H9 (cell line): ENCODE data around the gene FHIP2A. TPM values are rescaled to one million over a fixed set of nuclear protein-coding genes. Genes with fewer than 3 reads are reported as not detected.

Source experiments
- DNase-seq: peaks from one replicate; pipeline ENCODE4 v3.0.0-alpha.2; 2017
- H2AFZ ChIP-seq: one replicate; pipeline ENCODE4 v1.6.1; 2013; ENCODE audit warnings: mild to moderate bottlenecking, low read length, control low read depth, moderate library complexity
- H2AK5ac ChIP-seq: 2 replicates; pipeline ENCODE4 v1.6.1; 2013; ENCODE audit warnings: low read length, control low read depth, mixed read lengths; ENCODE audit not compliant: insufficient read length
- H2BK120ac ChIP-seq: one replicate; pipeline ENCODE4 v1.6.1; 2013; ENCODE audit warnings: low read depth, mild to moderate bottlenecking, low read length, control low read depth, inconsistent platforms; ENCODE audit not compliant: poor library complexity, severe bottlenecking
- H2BK12ac ChIP-seq: 2 replicates; pipeline ENCODE4 v1.6.1; 2013; ENCODE audit warnings: low read length, control low read depth, mixed read lengths, low read depth; ENCODE audit not compliant: insufficient read length
- H2BK15ac ChIP-seq: 2 replicates; pipeline ENCODE4 v1.6.1; 2013; ENCODE audit warnings: low read depth, low read length, control low read depth
- H2BK20ac ChIP-seq: one replicate; pipeline ENCODE4 v1.6.1; 2013; ENCODE audit warnings: low read depth, mild to moderate bottlenecking, low read length, control low read depth, inconsistent platforms; ENCODE audit not compliant: poor library complexity, severe bottlenecking
- H2BK5ac ChIP-seq: 2 replicates; pipeline ENCODE4 v1.6.1; 2013; ENCODE audit warnings: low read length, control low read depth, mixed read lengths; ENCODE audit not compliant: insufficient read length
- H3K14ac ChIP-seq: 2 replicates; pipeline ENCODE4 v1.6.1; 2013; ENCODE audit warnings: low read length, control low read depth; ENCODE audit not compliant: insufficient read depth
- H3K18ac ChIP-seq: 2 replicates; pipeline ENCODE4 v1.6.1; 2013; ENCODE audit warnings: low read depth, mild to moderate bottlenecking, mixed read lengths, low read length, control low read depth; ENCODE audit not compliant: insufficient read length
- H3K23ac ChIP-seq: 2 replicates; pipeline ENCODE4 v1.6.1; 2013; ENCODE audit warnings: low read length, control low read depth, mixed read lengths, low read depth; ENCODE audit not compliant: insufficient read length
- H3K23me2 ChIP-seq: 2 replicates; pipeline ENCODE4 v1.6.1; 2013; ENCODE audit warnings: low read depth, mild to moderate bottlenecking, mixed read lengths, low read length, control low read depth; ENCODE audit not compliant: insufficient read length, poor library complexity, severe bottlenecking
- H3K27ac ChIP-seq: 2 replicates; pipeline ENCODE4 v1.5.1; 2013; ENCODE audit warnings: low read length, control low read depth, mixed read lengths, low read depth; ENCODE audit not compliant: insufficient read length
- H3K27me3 ChIP-seq: 2 replicates; pipeline ENCODE4 v1.6.1; 2013; ENCODE audit warnings: low read length, control low read depth, inconsistent platforms; ENCODE audit not compliant: insufficient read depth
- H3K4ac ChIP-seq: 2 replicates; pipeline ENCODE4 v1.6.1; 2013; ENCODE audit warnings: low read depth, mild to moderate bottlenecking, control low read depth, inconsistent platforms, low read length, moderate library complexity
- H3K4me1 ChIP-seq: 2 replicates; pipeline ENCODE4 v1.6.1; 2013; ENCODE audit warnings: low read length, control low read depth, inconsistent platforms; ENCODE audit not compliant: insufficient read depth
- H3K4me2 ChIP-seq: 2 replicates; pipeline ENCODE4 v1.6.1; 2013; ENCODE audit warnings: low read length, control low read depth, mixed read lengths; ENCODE audit not compliant: insufficient read length, insufficient read depth
- H3K56ac ChIP-seq: 2 replicates; pipeline ENCODE4 v1.6.1; 2013; ENCODE audit warnings: low read depth, mild to moderate bottlenecking, mixed read lengths, low read length, control low read depth; ENCODE audit not compliant: insufficient read length
- H3K79me1 ChIP-seq: 2 replicates; pipeline ENCODE4 v1.6.1; 2013; ENCODE audit warnings: low read depth, mild to moderate bottlenecking, moderate library complexity, low read length, control low read depth, inconsistent platforms; ENCODE audit not compliant: insufficient read depth, poor library complexity, severe bottlenecking
- H3K79me2 ChIP-seq: 2 replicates; pipeline ENCODE4 v1.6.1; 2013; ENCODE audit warnings: low read length, control low read depth, inconsistent platforms; ENCODE audit not compliant: insufficient read depth
- H3K9ac ChIP-seq: 2 replicates; pipeline ENCODE4 v1.6.1; 2013; ENCODE audit warnings: low read length, control low read depth, mixed read lengths; ENCODE audit not compliant: insufficient read length; ENCODE audit errors: extremely low read depth
- H3K9me3 ChIP-seq: one replicate; pipeline ENCODE4 v1.6.1; 2013; ENCODE audit warnings: low read depth, low read length, inconsistent platforms; ENCODE audit not compliant: control insufficient read depth
- H3T11ph ChIP-seq: one replicate; pipeline ENCODE4 v1.6.1; 2013; ENCODE audit warnings: mild to moderate bottlenecking, low read length, control low read depth, inconsistent platforms
- H4K20me1 ChIP-seq: one replicate; pipeline ENCODE4 v1.6.1; 2013; ENCODE audit not compliant: control insufficient read depth, insufficient read length, insufficient read depth
- H4K5ac ChIP-seq: 2 replicates; pipeline ENCODE4 v1.6.1; 2013; ENCODE audit warnings: low read depth, mild to moderate bottlenecking, mixed read lengths, low read length, control low read depth; ENCODE audit not compliant: insufficient read length
- H4K8ac ChIP-seq: replicated peaks from 2 replicates; pipeline ENCODE4 v1.6.1; 2013; ENCODE audit warnings: low read length, control low read depth, mixed read lengths, low read depth; ENCODE audit not compliant: insufficient read length
- H4K91ac ChIP-seq: 2 replicates; pipeline ENCODE4 v1.6.1; 2013; ENCODE audit warnings: low read depth, mild to moderate bottlenecking, moderate library complexity, mixed read lengths, low read length, control low read depth; ENCODE audit not compliant: insufficient read length
- H3K27ac Mint-ChIP-seq, 3 experiments: 2 replicates in 2 of 3; 3 replicates in 1 of 3; pipeline ENCODE4 v1.8.0; 2020 to 2021; ENCODE audit warnings: mixed read lengths in 3 of 3, mild to moderate bottlenecking in 1 of 3, moderate library complexity in 1 of 3
- H3K27me3 Mint-ChIP-seq: 2 replicates; pipeline ENCODE4 v1.8.0; 2021; ENCODE audit warnings: low read depth, mild to moderate bottlenecking, moderate library complexity, mixed read lengths
- H3K36me3 Mint-ChIP-seq, 3 experiments: 2 replicates in 2 of 3; 3 replicates in 1 of 3; pipeline ENCODE4 v1.8.0; 2020 to 2021; ENCODE audit warnings: low read depth in 3 of 3, mixed read lengths in 3 of 3; ENCODE audit not compliant: insufficient read depth in 1 of 3
- H3K4me1 Mint-ChIP-seq, 2 experiments: 2 replicates each; pipeline ENCODE4 v1.8.0; 2020; ENCODE audit warnings: mixed read lengths in 2 of 2
- H3K4me3 Mint-ChIP-seq, 2 experiments: 2 replicates in 1 of 2; 3 replicates in 1 of 2; pipeline ENCODE4 v1.8.0; 2020 to 2021; ENCODE audit warnings: mild to moderate bottlenecking in 2 of 2, mixed read lengths in 2 of 2, moderate library complexity in 1 of 2
- H3K9me3 Mint-ChIP-seq, 2 experiments: 2 replicates in 1 of 2; 3 replicates in 1 of 2; pipeline ENCODE4 v1.8.0; 2020; ENCODE audit warnings: mild to moderate bottlenecking in 2 of 2, mixed read lengths in 2 of 2, moderate library complexity in 1 of 2
- CTCF ChIP-seq: fragments of 200-600 bp; sonication (generic); conservative IDR thresholded peaks from 3 replicates; pipeline ENCODE4 v1.8.0; 2021; ENCODE audit warnings: antibody characterized with exemption, mild to moderate bottlenecking
- WGBS: extraction: QIAGEN DNeasy Blood & Tissue Kit; methylation state at CpG from one replicate; pipeline ENCODE4 v1.1.7; 2013; ENCODE audit warnings: missing lambda C conversion rate, low lambda C conversion rate, mixed read lengths; ENCODE audit not compliant: insufficient read length; ENCODE audit errors: extremely low coverage; 5-methylcytosine and 5-hydroxymethylcytosine counted together
- total RNA-seq: library from RNA; stranded (reverse); gene quantifications from 2 replicates; pipeline ENCODE4 v1.2.1, GENCODE V29; 2021

The FHIP2A gene
- total RNA-seq, 1 experiment from 2014 or later, result 14.8 TPM

- Histone ChIP-seq H3K23ac (no peak overlapping the region), H3K14ac (no peak overlapping the region), H2BK5ac (no peak overlapping the region), H3K18ac (no peak overlapping the region), H4K8ac (no peak overlapping the region), H3K9ac (no peak overlapping the region), H3K4ac (no peak overlapping the region), H2AFZ (no peak overlapping the region), H3K79me1 (no peaks in the 10 kb centered on the region), H3T11ph (no peak overlapping the region), H2BK20ac (no peak overlapping the region), H4K5ac (no peak overlapping the region), H3K56ac (no peak overlapping the region), H3K23me2 (no peaks in the 10 kb centered on the region), H4K20me1 (no peaks in the 10 kb centered on the region), H3K4me1 (no peaks in the 10 kb centered on the region), H3K4me2 (no peak overlapping the region), H3K27ac (no peak overlapping the region), H4K91ac (no peak overlapping the region), H2AK5ac (no peak overlapping the region), H2BK15ac (no peak overlapping the region), H3K27me3 (no peaks in the 10 kb centered on the region), H2BK12ac (no peak overlapping the region), H3K9me3 (no peaks in the 10 kb centered on the region), H3K79me2 (no peaks in the 10 kb centered on the region), H2BK120ac (no peak overlapping the region)
- no CpG with 5 or more reads among the region's 2 CpGs for WGBS
- Mint-ChIP-seq H3K27ac (no peak overlapping the region; a peak in 1 of 7 replicates), H3K4me3 (no peak overlapping the region), H3K27me3 (no peaks in the 10 kb centered on the region), H3K4me1 (no peaks in the 10 kb centered on the region), H3K9me3 (no peaks in the 10 kb centered on the region), H3K36me3 (peaks cover 29 to 72% (median 63%) of the 10 kb centered on the region in 3 experiments)
- no peak for TF ChIP-seq CTCF
- DNase-seq, result no peak
Measured at GRCh38 chr10:114851336-114851735, 29.8 kb downstream of the FHIP2A start.
